HG02763 (cell line): Measurements from ENCODE around the gene EIPR1.

Source experiments
- ATAC-seq: cut with Tn5 transposase; IDR thresholded peaks from one replicate; pipeline ENCODE4 v1.9.1; 2021; ENCODE audit warnings: mild to moderate bottlenecking, moderate library complexity; ENCODE audit not compliant: unreplicated experiment

EIPR1 gene

GRCh38 chr2:3141696-3142095 lies 235.9 kb downstream of the EIPR1 start:
- no peak for ATAC-seq

- ATAC-seq: no peak
Observed at GRCh38 chr2:3139906-3140305, 237.7 kb downstream of the EIPR1 start.
